Liver (tissue), 3 donors: ENCODE results near the gene SETX.
"Not testable (repeated sequence)": the region's sequence is repeated elsewhere in the genome, so short reads cannot be mapped to it uniquely, and the experiment has no call there.

Experiments used
- ATF3 ChIP-seq: IDR thresholded peaks from 2 replicates; pipeline ENCODE4 v1.6.1; 2016; ENCODE audit warnings: antibody characterized with exemption
- EGR1 ChIP-seq, 2 donors: IDR thresholded peaks; 2 replicates each; pipeline ENCODE4 v1.6.1; 2016 to 2018; ENCODE audit warnings: antibody characterized with exemption in 2 of 2, low read depth in 2 of 2
- FOXA1 ChIP-seq: IDR thresholded peaks from 2 replicates; pipeline ENCODE4 v1.6.1; 2016; ENCODE audit warnings: antibody characterized with exemption
- GABPA ChIP-seq, 2 donors: IDR thresholded peaks in 1 of 2; conservative IDR thresholded peaks in 1 of 2; 2 replicates each; pipeline ENCODE4 v1.6.1; 2016; ENCODE audit warnings: antibody characterized with exemption in 2 of 2, mild to moderate bottlenecking in 1 of 2, moderate library complexity in 1 of 2
- RAD21 ChIP-seq, 2 donors: IDR thresholded peaks; 2 replicates each; pipeline ENCODE4 v1.6.1; 2016; ENCODE audit warnings: antibody characterized with exemption in 2 of 2, mild to moderate bottlenecking in 2 of 2
- REST ChIP-seq: IDR thresholded peaks from 2 replicates; pipeline ENCODE4 v1.6.1; 2016; ENCODE audit warnings: antibody characterized with exemption, mild to moderate bottlenecking
- SP1 ChIP-seq: IDR thresholded peaks from 2 replicates; pipeline ENCODE4 v1.6.1; 2018; ENCODE audit warnings: antibody characterized with exemption, mild to moderate bottlenecking
- TAF1 ChIP-seq: conservative IDR thresholded peaks from 2 replicates; pipeline ENCODE4 v1.6.1; 2016; ENCODE audit warnings: antibody characterized with exemption, mild to moderate bottlenecking
- TF ChIP-seq, protein P1 (sequence below): fragments of 150-350 bp; IDR thresholded peaks from 2 replicates; pipeline ENCODE4 v1.5.1; 2017; ENCODE audit warnings: improper control_type of control experiment, low read depth, low read length; ENCODE audit not compliant: missing input control
- TF ChIP-seq, protein P2 (sequence below): IDR thresholded peaks from 2 replicates; pipeline ENCODE4 v1.6.1; 2016; ENCODE audit warnings: antibody characterized with exemption
- TF ChIP-seq, protein P3 (sequence below): IDR thresholded peaks from 2 replicates; pipeline ENCODE4 v1.6.1; 2016; ENCODE audit warnings: antibody characterized with exemption
- donor health status: healthy.
- donor health status: healthy.

- TF ChIP-seq, protein P1, sequence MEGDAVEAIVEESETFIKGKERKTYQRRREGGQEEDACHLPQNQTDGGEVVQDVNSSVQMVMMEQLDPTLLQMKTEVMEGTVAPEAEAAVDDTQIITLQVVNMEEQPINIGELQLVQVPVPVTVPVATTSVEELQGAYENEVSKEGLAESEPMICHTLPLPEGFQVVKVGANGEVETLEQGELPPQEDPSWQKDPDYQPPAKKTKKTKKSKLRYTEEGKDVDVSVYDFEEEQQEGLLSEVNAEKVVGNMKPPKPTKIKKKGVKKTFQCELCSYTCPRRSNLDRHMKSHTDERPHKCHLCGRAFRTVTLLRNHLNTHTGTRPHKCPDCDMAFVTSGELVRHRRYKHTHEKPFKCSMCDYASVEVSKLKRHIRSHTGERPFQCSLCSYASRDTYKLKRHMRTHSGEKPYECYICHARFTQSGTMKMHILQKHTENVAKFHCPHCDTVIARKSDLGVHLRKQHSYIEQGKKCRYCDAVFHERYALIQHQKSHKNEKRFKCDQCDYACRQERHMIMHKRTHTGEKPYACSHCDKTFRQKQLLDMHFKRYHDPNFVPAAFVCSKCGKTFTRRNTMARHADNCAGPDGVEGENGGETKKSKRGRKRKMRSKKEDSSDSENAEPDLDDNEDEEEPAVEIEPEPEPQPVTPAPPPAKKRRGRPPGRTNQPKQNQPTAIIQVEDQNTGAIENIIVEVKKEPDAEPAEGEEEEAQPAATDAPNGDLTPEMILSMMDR, result not testable (repeated sequence)
- TF ChIP-seq REST; SP1; RAD21 (IDR thresholded peaks at IDR 0.05); FOXA1; TAF1; EGR1 (IDR thresholded peaks at IDR 0.05; ENCODE audit: low read depth in 2 of 2); ATF3; GABPA (IDR thresholded peaks at IDR 0.05 in 1 of 2, conservative IDR thresholded peaks at IDR 0.05 in 1 of 2): not testable (repeated sequence)
- TF ChIP-seq, protein P2, sequence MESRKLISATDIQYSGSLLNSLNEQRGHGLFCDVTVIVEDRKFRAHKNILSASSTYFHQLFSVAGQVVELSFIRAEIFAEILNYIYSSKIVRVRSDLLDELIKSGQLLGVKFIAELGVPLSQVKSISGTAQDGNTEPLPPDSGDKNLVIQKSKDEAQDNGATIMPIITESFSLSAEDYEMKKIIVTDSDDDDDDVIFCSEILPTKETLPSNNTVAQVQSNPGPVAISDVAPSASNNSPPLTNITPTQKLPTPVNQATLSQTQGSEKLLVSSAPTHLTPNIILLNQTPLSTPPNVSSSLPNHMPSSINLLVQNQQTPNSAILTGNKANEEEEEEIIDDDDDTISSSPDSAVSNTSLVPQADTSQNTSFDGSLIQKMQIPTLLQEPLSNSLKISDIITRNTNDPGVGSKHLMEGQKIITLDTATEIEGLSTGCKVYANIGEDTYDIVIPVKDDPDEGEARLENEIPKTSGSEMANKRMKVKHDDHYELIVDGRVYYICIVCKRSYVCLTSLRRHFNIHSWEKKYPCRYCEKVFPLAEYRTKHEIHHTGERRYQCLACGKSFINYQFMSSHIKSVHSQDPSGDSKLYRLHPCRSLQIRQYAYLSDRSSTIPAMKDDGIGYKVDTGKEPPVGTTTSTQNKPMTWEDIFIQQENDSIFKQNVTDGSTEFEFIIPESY, result not testable (repeated sequence)
- TF ChIP-seq, protein P3, sequence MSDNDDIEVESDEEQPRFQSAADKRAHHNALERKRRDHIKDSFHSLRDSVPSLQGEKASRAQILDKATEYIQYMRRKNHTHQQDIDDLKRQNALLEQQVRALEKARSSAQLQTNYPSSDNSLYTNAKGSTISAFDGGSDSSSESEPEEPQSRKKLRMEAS, result not testable (repeated sequence)
These were observed 84.9 kb downstream of the SETX start for GRCh38 chr9:132269704-132270516.
